Stimulated activated CD8-positive, alpha-beta memory T cell treated with anti-CD3 and anti-CD28 coated beads, Interleukin-4, amount 100 ng/mL, for 48 hours (primary cell): Measurements from ENCODE around the gene IL27RA.
A peak's percentile ranks its signal among the peaks of the same experiment; 100 is the strongest.
"Not testable (repeated sequence)": the region's sequence is repeated elsewhere in the genome, so short reads cannot be mapped to it uniquely, and the experiment has no call there.

ENCODE experiments used
- DNase-seq: peaks from one replicate; pipeline ENCODE4 v3.0.0-alpha.2; 2020

The IL27RA gene

GRCh38 chr19:14033946-14034345 is 2.4 kb downstream of the IL27RA start:
- DNase-seq, result no peak

GRCh38 chr19:14035159-14035558 is 3.6 kb downstream of the IL27RA start:
- DNase-seq, result not testable (repeated sequence)

- DNase-seq, result no peak
These were observed 4.1 kb downstream of the IL27RA start for GRCh38 chr19:14035706-14036105.

DNA sequence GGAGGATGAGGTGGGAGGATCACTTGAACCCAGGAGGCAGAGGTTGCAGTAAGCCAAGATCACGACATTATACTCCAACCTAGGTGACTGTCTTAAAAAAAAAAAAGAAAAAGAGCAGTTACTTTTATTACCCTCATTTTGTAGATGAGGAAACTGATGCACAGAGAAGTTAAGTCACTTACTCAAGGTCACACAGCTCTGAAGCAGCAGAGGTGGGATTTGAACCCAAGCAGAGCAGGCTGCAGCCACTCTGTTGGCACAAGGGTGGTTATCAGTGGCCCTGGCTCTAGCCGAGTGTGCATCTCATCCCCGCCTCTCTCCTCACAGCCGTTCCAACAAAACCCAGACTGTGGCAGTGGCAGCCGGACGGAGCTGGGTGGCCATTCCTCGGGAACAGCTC is 7.6 kb downstream of the IL27RA start:
- DNase-seq, result no peak

GRCh38 chr19:14042659-14043608 is 11.4 kb downstream of the IL27RA start:
- DNase-seq, result peak; percentile 46

DNA sequence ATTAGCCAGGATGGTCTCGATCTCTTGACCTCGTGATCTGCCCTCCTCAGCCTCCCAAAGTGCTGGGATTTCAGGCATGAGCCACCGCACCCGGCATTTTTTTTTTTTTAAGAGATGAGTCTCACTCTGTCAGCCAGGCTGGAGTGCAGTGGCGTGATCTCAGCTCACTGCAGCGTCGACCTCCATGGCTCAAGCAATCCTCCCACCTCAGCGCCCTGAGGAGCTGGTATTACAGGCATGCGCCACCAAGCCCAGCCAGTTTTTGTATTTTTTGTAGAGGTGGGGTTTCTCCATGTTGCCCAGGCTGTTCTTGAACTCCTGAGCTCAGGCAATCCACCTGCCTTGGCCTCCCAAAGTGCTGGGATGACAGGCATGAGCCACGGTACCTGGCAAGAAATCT is 16.3 kb downstream of the IL27RA start:
- DNase-seq, result not testable (repeated sequence)

DNA sequence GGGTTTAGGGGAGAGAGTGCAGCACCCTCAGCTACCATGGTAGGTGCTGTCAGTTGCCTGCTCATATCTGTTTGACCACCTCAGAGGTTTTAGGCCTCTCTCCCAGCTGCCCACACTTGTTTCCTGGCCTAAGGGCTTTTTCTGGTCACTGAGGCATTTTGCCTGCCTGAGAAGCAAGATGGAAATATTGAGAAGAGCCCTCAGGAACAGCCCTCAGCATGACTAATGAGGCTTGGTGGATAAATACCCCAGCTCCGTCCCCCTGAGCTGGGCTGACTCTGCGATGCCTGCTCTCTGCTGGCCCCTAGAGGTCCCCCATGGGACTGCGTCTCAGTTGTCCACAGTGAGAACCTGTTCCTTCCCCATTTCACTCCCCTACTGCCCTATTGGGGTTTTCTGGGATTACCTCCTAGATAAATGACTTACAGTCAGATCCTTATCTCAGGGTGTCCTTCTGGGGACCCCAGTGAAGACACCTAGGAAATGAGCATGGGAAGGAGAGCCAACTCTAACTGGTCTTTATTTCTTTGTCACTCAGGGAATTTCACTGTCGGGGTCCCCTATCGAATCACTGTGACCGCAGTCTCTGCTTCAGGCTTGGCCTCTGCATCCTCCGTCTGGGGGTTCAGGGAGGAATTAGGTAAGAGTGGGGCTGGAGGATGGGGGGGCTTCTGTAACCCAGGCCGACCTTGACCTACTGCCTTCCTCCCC is 17.0 kb downstream of the IL27RA start:
- peak; percentile 91 for DNase-seq

- no peak for DNase-seq
These were observed 18.9 kb downstream of the IL27RA start for GRCh38 chr19:14050512-14050911.

GRCh38 chr19:14050961-14051360 is 19.4 kb downstream of the IL27RA start:
- not testable (repeated sequence) for DNase-seq

- no peak for DNase-seq
These were observed 20.4 kb downstream of the IL27RA start for GRCh38 chr19:14051980-14052379.

DNA sequence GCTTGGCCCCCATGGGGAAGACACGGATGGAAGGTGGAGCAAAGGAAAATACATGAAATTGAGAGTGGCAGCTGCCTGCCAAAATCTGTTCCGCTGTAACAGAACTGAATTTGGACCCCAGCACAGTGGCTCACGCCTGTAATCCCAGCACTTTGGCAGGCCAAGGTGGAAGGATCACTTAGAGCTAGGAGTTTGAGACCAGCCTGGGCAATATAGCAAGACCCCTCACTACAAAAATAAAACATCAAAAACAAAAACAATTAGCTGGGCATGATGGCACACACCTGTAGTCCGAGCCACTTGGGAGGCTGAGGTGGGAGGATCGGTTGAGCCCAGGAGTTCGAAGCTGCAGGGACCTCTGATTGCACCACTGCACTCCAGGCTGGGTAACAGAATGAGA is 20.9 kb downstream of the IL27RA start:
- DNase-seq, result no peak

DNA sequence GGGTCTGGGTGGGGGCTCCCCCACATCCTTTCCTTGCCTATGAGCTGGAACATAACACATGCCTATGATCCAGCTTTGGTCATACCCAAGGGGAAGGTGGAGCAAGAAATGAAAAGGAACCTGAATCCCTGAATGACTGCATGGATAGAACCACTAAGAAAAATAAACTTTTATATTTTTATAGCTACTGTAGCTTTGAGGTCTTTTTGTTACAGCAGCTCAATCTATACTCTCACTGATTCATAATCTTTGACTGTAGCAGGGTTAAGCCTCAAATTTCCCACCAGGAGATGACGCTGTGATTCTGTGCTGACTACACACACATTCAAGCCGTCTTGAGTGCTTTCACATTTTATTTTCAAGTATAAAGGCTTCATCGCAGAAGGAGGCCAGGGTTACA is 21.5 kb downstream of the IL27RA start:
- DNase-seq, result no peak

DNA sequence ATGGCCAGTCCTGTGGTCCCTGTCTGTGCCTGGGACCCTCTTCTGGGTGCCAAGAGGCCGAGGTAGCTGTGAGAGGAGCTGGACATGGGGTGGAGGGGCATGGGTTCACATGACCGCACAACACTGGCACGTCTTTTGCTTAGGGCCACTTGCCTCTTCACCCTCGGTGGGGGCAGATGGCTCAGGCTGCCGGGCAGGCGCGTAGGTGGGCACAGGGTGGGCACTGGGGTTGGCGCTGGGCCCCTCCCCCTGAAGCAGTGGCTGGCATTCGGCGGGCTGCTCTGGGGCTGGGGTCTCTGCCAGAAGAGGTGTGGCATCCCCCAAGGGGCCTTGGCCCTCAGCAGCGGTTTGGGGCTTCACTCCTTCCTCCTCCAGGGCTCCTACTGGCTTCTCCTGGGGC is 21.9 kb downstream of the IL27RA start:
- DNase-seq, result no peak

DNA sequence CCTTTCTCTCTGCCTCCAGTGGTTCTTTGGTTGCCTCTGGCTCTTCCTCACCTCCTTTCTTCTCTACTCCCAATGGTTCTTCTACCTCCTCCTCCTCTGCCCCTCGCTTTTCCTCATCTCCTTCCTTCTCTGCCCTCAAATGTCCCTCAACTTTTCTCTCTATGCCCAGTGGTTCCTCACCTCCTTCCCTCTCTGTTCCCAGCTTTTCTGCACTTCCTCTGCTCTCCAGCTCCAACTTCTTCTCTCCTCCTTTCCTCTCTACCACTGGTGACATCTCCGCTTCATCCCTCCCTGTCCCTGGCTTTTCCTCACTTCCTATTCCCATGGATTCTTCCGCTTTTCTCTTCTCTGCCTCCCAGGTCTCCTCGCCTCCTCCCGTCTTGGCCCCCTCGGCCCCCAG is 22.5 kb downstream of the IL27RA start:
- DNase-seq, result no peak

DNA sequence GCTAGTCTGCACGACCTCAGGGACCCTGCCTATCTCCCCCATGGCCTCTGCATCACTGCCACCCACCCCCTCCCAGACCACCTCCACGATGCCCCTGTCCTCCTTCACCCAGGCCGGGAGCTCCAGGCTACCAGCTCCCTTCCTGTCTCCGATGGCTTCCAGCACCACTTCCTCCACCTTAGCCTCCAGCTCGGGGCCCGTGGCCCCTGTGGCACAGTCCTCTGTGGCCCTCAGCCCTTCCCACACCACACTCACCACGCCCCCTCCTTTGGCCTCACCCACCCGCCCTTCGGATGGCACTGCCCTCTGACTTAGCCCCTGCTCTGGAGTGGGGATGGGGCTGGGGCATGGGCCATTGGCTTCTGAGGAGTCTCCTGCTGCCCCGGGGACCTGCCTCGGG is 23.2 kb downstream of the IL27RA start:
- no peak for DNase-seq

DNA sequence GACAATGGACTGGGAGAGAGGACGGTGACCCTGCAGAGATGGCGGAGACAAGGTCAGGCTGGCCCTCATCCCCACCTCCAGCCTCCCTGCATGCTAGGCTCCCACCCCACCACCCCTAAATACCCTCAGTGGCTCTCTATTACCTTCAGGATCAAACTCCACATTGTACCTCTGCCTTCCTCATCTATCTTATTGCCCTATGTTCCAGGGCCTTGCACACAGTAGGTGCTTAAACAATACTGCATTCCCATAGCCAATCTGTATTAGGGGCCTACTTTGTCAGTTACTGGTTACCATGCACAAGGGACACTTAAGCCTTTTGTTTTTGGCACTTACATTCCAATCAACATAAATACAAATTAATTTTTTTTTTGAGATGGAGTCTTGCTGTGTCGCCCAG is 23.8 kb downstream of the IL27RA start:
- no peak for DNase-seq

GRCh38 chr19:14056069-14056666 is 24.6 kb downstream of the IL27RA start:
- no peak for DNase-seq

GRCh38 chr19:14056741-14057356 is 25.3 kb downstream of the IL27RA start:
- DNase-seq, result no peak

- no peak for DNase-seq
These were observed 26.9 kb downstream of the IL27RA start for GRCh38 chr19:14058182-14059092.

- peak; percentile 80 for DNase-seq
These were observed 27.5 kb downstream of the IL27RA start for GRCh38 chr19:14059093-14059480.

GRCh38 chr19:14059652-14060155 is 28.1 kb downstream of the IL27RA start:
- no peak for DNase-seq
